ENCODE measurements around the gene RASL12. TPM values are rescaled to one million over a fixed set of nuclear protein-coding genes. Genes with fewer than 3 reads are reported as not detected.

The RASL12 gene
- polyA plus RNA-seq, 1 experiment: 11.4 TPM

DNA sequence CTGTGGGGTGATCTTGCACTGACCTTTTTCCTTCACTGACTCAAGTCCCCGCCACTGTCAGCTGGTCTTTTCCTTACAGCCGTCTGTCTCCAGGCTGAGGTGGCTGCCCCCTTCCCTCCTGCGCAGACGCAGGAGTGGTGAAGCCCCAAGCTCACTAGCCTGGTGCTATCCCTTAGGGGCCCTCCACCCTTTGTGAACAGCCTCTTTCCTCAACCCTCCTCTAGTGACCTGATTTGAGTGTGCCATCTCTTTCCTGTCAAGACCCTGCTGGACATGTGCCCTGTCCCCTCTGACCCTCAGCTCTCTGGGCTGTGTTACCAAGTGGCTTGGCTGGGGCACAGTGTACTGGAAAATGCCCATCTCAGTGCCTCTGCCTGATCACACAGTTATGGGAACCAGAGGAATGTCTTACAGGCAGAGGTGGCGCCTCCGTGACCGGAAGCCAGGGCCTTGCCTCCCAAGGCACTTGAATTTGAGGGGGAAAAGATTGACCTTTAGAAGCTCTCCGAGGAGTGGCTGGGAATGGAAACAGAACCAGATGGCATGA, 17.5 kb upstream of the RASL12 start:
- ChIA-PET POLR2A (interaction anchor here (2.9 kb wide), 1 partner anchor 16 kb away, joined by 32 read pairs; no protein-coding TSS in a partner anchor), CTCF (interaction anchor here (2.7 to 6.6 kb wide), 4 partner anchors 17 to 51 kb away, joined by 11 to 83 read pairs (median 42); no protein-coding TSS in a partner anchor)
- H3K27ac ChIP-seq (ENCODE audit: low read depth, low read length): no peak overlapping the region
- no peaks in the 10 kb centered on the region for H3K9me3 ChIP-seq (ENCODE audit: control insufficient read depth, insufficient read depth, low read length)
- TF ChIP-seq, protein P1, sequence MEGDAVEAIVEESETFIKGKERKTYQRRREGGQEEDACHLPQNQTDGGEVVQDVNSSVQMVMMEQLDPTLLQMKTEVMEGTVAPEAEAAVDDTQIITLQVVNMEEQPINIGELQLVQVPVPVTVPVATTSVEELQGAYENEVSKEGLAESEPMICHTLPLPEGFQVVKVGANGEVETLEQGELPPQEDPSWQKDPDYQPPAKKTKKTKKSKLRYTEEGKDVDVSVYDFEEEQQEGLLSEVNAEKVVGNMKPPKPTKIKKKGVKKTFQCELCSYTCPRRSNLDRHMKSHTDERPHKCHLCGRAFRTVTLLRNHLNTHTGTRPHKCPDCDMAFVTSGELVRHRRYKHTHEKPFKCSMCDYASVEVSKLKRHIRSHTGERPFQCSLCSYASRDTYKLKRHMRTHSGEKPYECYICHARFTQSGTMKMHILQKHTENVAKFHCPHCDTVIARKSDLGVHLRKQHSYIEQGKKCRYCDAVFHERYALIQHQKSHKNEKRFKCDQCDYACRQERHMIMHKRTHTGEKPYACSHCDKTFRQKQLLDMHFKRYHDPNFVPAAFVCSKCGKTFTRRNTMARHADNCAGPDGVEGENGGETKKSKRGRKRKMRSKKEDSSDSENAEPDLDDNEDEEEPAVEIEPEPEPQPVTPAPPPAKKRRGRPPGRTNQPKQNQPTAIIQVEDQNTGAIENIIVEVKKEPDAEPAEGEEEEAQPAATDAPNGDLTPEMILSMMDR (IDR thresholded peaks at IDR 0.05; ENCODE audit: low read depth, low read length): no peak
- H3K4me3 ChIP-seq (ENCODE audit: low read depth, low read length): no peak overlapping the region
- DNase-seq (ENCODE audit: low read depth, low spot score): no peak
- peaks cover 18% of the 10 kb centered on the region for H3K27me3 ChIP-seq (ENCODE audit: control insufficient read depth, insufficient read depth, low read length)

DNA sequence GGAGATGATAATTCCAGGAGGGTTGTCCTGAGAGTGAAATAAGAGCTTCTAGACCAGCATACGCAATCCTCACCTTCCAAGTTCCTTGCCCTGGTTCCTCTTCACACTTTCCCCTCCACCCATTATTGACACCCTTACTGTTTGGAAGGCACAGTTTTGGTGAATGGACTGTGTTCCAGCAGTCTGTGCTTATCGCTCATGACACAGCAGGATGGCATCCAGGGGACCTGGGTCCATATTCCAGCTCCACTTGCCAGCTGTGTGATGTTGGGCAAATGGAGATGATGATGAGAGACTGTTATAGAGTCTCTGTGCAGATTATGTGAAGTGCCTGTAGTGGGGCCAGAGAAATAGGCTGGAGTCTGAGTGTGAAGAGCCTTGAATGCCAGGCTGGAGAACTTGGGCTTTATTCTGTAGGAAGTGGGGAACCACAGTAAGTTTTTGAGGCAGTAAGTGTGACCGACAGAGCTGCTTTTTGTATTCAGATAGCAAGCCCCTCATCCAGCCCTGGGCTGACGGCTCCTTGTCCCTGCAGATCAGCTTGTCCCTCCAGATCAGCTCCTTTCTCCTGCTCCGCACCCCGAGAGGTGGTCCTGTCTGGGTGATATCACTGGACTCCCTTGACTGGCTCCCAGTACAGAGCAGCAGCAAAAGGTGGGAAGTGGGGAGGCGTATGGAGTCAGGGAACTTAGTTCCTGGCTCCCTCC, 16.9 kb upstream of the RASL12 start:
- no peak overlapping the region for H3K27ac ChIP-seq (ENCODE audit: low read depth, low read length)
- no peaks in the 10 kb centered on the region for H3K9me3 ChIP-seq (ENCODE audit: control insufficient read depth, insufficient read depth, low read length)
- CTCF ChIA-PET: interaction anchor here (1.7 to 6.6 kb wide), 5 partner anchors 17 to 51 kb away, joined by 4 to 83 read pairs (median 39); partner anchors contain the start of gene RASL12
- TF ChIP-seq, protein P1 (IDR thresholded peaks at IDR 0.05; ENCODE audit: low read depth, low read length): no peak
- POLR2A ChIA-PET: interaction anchor here (1.4 to 2.9 kb wide), 3 partner anchors 15 to 51 kb away, joined by 3 to 32 read pairs (median 4); no protein-coding TSS in a partner anchor
- DNase-seq (ENCODE audit: low read depth, low spot score): no peak
- peaks cover 19% of the 10 kb centered on the region for H3K27me3 ChIP-seq (ENCODE audit: control insufficient read depth, insufficient read depth, low read length)
- H3K4me3 ChIP-seq (ENCODE audit: low read depth, low read length): no peak overlapping the region

DNA sequence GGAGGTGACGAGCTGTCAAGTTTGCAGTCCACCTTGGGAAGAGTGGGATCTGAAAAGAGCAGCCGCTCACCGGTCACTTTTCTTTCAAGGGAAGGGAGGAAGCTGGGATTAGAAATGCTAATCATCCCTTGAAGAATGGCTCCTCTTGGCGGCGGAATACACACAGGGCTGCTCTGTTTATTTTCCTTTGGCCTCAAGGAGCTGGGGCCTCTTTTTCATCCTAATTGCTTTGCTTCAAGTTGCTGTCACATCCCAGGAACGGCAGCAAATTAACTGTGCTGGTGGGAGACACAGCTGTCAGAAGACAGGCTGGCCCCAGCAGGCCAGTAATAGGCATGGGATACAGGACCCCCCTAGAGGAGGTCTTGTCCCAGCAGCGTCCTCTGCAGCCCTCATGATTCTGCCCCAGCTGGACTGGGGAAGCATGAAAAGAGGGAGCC, 15.5 kb upstream of the RASL12 start:
- Histone ChIP-seq H3K27ac (ENCODE audit: low read depth, low read length) (no peak overlapping the region), H3K4me3 (ENCODE audit: low read depth, low read length) (no peak overlapping the region), H3K27me3 (ENCODE audit: control insufficient read depth, insufficient read depth, low read length) (peaks cover 29% of the 10 kb centered on the region), H3K9me3 (ENCODE audit: control insufficient read depth, insufficient read depth, low read length) (no peaks in the 10 kb centered on the region)
- ChIA-PET POLR2A (interaction anchor here (0.5 to 2.9 kb wide), 6 partner anchors 14 to 157 kb away, joined by 3 to 32 read pairs (median 5); no protein-coding TSS in a partner anchor), CTCF (interaction anchor here (0.6 to 6.6 kb wide), 11 partner anchors 9 to 143 kb away, joined by 3 to 83 read pairs (median 6); partner anchors contain the start of gene RASL12)
- TF ChIP-seq, protein P1 (IDR thresholded peaks at IDR 0.05; ENCODE audit: low read depth, low read length): peak; percentile 71
- peak; percentile 44 for DNase-seq (ENCODE audit: low read depth, low spot score)

DNA sequence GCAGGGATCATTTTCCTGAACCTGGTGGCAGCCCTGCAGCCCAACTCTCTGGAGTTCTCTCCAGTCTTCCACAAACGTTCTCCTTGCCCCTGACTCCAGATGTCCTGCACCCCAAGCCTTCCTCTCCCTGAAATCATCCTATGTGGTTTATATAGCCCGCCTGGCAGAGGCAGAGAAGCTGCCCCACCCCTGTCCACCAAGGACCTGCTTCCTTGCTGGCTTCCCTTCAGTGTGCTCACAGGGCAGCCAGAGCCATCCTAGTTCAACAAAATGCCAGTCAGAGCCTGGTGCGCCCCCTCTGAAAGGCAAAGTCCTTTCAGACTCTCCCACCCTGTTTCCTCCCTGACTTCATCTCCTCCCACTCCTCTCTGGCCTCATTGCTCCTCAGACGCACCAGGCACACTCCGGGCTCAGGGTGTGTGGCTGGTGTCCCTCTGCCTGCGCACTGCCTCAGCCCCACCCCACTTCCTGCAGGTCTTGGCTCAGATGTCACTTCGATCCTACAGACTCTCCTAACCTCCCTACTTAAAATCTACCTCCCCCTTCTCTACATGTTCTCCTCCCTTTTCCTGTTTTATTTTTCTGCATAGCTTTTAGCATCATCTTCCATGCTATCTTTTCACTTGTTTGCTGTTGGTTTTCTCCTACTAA, 14.6 kb upstream of the RASL12 start:
- no peak for DNase-seq (ENCODE audit: low read depth, low spot score)
- POLR2A ChIA-PET: interaction anchor here (1.2 to 2.9 kb wide), 3 partner anchors 13 to 28 kb away, joined by 4 to 32 read pairs (median 6); no protein-coding TSS in a partner anchor
- CTCF ChIA-PET: interaction anchor here (1.1 to 6.6 kb wide), 8 partner anchors 9 to 143 kb away, joined by 3 to 83 read pairs (median 18); partner anchors contain the start of gene RASL12
- H3K27ac ChIP-seq (ENCODE audit: low read depth, low read length): no peak overlapping the region
- TF ChIP-seq, protein P1 (IDR thresholded peaks at IDR 0.05; ENCODE audit: low read depth, low read length): no peak
- H3K9me3 ChIP-seq (ENCODE audit: control insufficient read depth, insufficient read depth, low read length): peaks cover 6% of the 10 kb centered on the region; the same call in 1 of the 2 replicates
- H3K4me3 ChIP-seq (ENCODE audit: low read depth, low read length): no peak overlapping the region
- H3K27me3 ChIP-seq (ENCODE audit: control insufficient read depth, insufficient read depth, low read length): peaks cover 31% of the 10 kb centered on the region
